Transverse colon (tissue), 3 donors: ENCODE measurements around the gene TCEANC.

Experiments used
- EP300 ChIP-seq: sonication (generic); formaldehyde crosslinking; IDR thresholded peaks from one replicate; pipeline ENCODE4 v1.6.1; 2017; ENCODE audit warnings: antibody characterized with exemption, low read depth
- TF ChIP-seq, protein P1 (sequence below), 5 experiments: fragments of 200-600 bp in 3 of 5; fragments of 450-650 bp in 2 of 5; sonication (generic) in 3 of 5; IDR thresholded peaks; 1 replicate in 2 of 5; 2 replicates in 3 of 5; pipeline ENCODE4 v1.5.1; 2016 to 2017; ENCODE audit warnings: antibody characterized with exemption in 5 of 5, inconsistent platforms in 3 of 5, mild to moderate bottlenecking in 2 of 5, moderate library complexity in 1 of 5

DNA sequence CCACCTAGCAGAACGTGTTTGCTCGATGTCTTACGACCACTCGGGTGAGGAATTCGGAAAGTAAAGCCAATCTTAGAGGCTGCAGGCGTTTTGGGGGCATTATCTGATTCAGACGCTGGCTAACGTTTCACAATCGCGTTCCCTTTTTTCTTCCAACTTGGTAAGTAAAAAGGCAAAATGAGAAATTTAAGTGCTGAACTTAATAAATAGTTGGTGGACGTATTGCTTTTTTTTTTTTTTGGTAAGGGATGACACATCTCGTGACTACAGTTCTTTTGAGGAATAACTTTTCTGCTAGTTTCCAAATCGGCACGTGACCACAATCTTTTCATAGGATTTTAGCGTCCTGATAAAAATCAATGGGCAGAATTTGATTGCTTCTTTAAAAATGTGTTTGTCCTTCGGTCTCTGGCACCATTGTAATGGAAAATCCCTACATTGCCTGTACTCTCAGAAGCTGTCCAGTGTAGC lies 36.8 kb downstream of the TCEANC start:
- TF ChIP-seq, protein P1, sequence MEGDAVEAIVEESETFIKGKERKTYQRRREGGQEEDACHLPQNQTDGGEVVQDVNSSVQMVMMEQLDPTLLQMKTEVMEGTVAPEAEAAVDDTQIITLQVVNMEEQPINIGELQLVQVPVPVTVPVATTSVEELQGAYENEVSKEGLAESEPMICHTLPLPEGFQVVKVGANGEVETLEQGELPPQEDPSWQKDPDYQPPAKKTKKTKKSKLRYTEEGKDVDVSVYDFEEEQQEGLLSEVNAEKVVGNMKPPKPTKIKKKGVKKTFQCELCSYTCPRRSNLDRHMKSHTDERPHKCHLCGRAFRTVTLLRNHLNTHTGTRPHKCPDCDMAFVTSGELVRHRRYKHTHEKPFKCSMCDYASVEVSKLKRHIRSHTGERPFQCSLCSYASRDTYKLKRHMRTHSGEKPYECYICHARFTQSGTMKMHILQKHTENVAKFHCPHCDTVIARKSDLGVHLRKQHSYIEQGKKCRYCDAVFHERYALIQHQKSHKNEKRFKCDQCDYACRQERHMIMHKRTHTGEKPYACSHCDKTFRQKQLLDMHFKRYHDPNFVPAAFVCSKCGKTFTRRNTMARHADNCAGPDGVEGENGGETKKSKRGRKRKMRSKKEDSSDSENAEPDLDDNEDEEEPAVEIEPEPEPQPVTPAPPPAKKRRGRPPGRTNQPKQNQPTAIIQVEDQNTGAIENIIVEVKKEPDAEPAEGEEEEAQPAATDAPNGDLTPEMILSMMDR (IDR thresholded peaks at IDR 0.05): no peak
- no peak for TF ChIP-seq EP300
